ENCODE measurements around the gene SLC41A3. TPM values are rescaled to one million over a fixed set of nuclear protein-coding genes. Genes with fewer than 3 reads are reported as not detected.

The SLC41A3 gene
- total RNA-seq, result 10 to 100 TPM; 23.1 to 26.6 TPM

DNA sequence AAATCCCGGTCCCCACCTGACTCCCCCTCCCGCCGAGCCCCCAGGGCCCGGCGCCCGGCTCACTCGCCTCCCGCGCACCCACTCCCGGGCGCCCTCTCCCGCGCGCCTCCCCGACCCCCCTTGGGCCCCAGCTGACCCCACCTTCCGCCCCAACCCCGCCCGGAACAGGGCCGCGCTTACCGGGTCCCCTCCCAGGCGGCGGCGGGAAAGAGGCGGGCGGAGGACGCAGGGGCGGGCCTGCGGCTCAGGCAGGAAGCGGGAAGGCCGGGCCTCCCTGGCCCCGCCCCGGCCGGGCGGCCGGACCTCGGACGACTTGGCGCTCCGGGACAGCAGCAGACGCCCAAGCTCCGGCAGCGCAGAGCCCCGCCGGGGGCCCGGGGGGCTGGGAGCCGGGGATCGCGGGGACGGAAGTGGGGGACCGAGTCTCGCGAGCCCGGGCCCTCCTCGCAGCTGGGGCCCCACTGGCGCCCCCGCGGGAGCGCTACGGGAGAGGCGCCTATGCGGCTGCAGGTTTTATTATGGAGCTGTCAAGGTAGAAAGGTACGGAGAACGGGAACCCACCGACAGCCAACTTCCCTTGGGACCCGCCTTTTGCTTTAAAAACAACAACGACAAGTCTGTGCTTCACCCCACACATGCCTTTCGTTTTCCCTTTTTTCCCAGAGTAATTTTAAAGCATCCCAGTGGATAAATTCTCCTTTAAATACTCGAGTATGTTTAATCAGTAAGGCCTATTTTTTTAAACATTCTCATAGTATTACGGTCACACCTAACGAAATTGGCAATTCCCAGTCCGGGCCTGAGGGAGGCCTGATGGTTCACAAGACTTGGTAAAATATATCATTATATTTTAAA is at the start of gene SLC41A3:
Gene SLC41A3 (minus strand): TSS at position 212 of the 855 bp plus-strand sequence. CDS start 15,905 bp downstream, outside the sequence.
- Mint-ChIP-seq H3K27me3 (no peaks in the 10 kb centered on the region), H3K4me1 (peaks cover 24% of the 10 kb centered on the region), H3K36me3 (ENCODE audit: low read depth) (peaks cover 5% of the 10 kb centered on the region), H3K4me3 (peak within 1 kb of the TSS; percentile 92), H3K9me3 (ENCODE audit: low read depth) (peaks cover 2% of the 10 kb centered on the region), H3K27ac (peak within 1 kb of the TSS; percentile 96)
- ChIA-PET POLR2A (no interaction called here), CTCF (interaction anchor here (1.0 to 1.7 kb wide), 2 partner anchors 9 to 10 kb away, joined by 4 to 6 read pairs; no protein-coding TSS in a partner anchor)
- ATAC-seq (peak; percentile 92), DNase-seq (peak; percentile 93)
- intact Hi-C loops (cut with DNase I, micrococcal nuclease), result loop anchor here (1.0 to 10.0 kb wide), 13 partner anchors 92 to 1027 kb away; partner anchors contain the start of genes OSBPL11 (in 2 of the 2), ZXDC (in 2 of the 2), CHCHD6 (in 1 of the 2) and HEG1 (in 1 of the 2)

- Mint-ChIP-seq H3K4me1 (no peaks in the 10 kb centered on the region), H3K27me3 (peaks cover 6% of the 10 kb centered on the region), H3K36me3 (ENCODE audit: low read depth) (no peaks in the 10 kb centered on the region), H3K9me3 (ENCODE audit: low read depth) (no peaks in the 10 kb centered on the region), H3K4me3 (no peak overlapping the region), H3K27ac (no peak overlapping the region)
- POLR2A ChIA-PET, result no interaction called here
- CTCF ChIA-PET, result interaction anchor here (0.6 to 4.0 kb wide), 9 partner anchors 23 to 479 kb away, joined by 3 to 19 read pairs (median 3); no protein-coding TSS in a partner anchor
- no peak for DNase-seq
- ATAC-seq, result no peak
- intact Hi-C loops (cut with DNase I, micrococcal nuclease), result loop anchor here (1.0 kb wide), 2 partner anchors 65 to 256 kb away; no protein-coding TSS in a partner anchor
These were observed 49.7 kb upstream of the SLC41A3 start for GRCh38 chr3:126133606-126134005.

- DNase-seq (no peak), ATAC-seq (no peak)
- no peak overlapping the region for H3K27ac Mint-ChIP-seq
- no peaks in the 10 kb centered on the region for H3K9me3 Mint-ChIP-seq (ENCODE audit: low read depth)
- CTCF ChIA-PET, result interaction anchor here (0.6 to 4.0 kb wide), 9 partner anchors 16 to 413 kb away, joined by 3 to 19 read pairs (median 3); no protein-coding TSS in a partner anchor
- intact Hi-C loops (cut with DNase I, micrococcal nuclease), result no loop called here
- POLR2A ChIA-PET, result interaction anchor here (0.6 kb wide), 1 partner anchor 278 kb away, joined by 3 read pairs; no protein-coding TSS in a partner anchor
- H3K4me1 Mint-ChIP-seq, result no peaks in the 10 kb centered on the region
- H3K36me3 Mint-ChIP-seq (ENCODE audit: low read depth), result no peaks in the 10 kb centered on the region
- H3K27me3 Mint-ChIP-seq, result peaks cover 6% of the 10 kb centered on the region
- H3K4me3 Mint-ChIP-seq, result no peak overlapping the region
These were observed 49.0 kb upstream of the SLC41A3 start for GRCh38 chr3:126132751-126133511.

DNA sequence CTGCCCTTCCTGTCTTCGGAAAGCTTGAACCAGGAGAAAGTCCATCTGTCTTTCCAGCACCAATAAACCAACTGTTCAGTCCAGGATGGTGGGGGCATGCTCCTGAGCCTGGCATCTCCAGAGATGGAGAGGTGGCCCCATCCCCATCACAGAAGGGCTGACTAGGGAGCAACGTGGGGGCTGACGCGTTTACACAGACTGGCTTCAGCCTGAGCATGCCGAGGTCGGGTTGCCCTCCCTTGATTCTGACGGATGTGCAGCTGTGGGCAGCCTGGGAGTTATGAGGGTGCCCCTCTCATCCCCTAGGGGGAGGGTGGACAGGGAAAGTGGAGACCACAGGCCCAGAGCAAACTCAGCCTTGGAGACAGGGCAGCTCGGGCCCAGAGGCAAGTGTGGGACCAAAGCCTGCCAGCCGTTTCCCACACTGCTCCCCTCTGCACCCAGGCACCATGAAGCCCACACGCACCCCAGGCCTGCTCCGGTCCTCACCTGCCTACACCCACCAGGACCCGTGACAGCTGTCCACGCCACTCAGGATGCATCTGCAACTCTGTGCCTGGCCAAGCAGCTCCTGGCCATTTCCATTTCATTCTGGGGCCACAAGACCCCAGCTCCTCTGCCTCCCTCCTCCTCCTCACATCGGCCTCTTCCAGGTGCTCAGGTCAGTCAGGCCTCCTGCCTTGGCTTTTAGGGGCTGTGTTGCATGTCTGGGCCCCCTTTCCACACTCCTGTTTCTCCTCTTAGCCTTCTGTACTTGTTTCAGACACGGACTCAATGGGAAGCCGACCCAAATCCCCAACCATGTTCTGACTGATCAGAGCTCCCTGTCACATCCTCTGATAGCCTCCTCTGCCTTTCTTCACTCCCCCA is 48.2 kb upstream of the SLC41A3 start:
- CTCF ChIA-PET, result interaction anchor here (0.5 to 4.0 kb wide), 7 partner anchors 16 to 414 kb away, joined by 3 to 19 read pairs (median 3); no protein-coding TSS in a partner anchor
- H3K27ac Mint-ChIP-seq, result no peak overlapping the region
- peaks cover 5% of the 10 kb centered on the region for H3K27me3 Mint-ChIP-seq
- intact Hi-C loops (cut with DNase I, micrococcal nuclease), result no loop called here
- DNase-seq (no peak), ATAC-seq (no peak)
- no peak overlapping the region for H3K4me3 Mint-ChIP-seq
- no peaks in the 10 kb centered on the region for H3K36me3 Mint-ChIP-seq (ENCODE audit: low read depth)
- H3K4me1 Mint-ChIP-seq, result no peaks in the 10 kb centered on the region
- POLR2A ChIA-PET, result interaction anchor here (0.6 kb wide), 1 partner anchor 279 kb away, joined by 3 read pairs; no protein-coding TSS in a partner anchor
- H3K9me3 Mint-ChIP-seq (ENCODE audit: low read depth), result no peaks in the 10 kb centered on the region

- ATAC-seq, result no peak
- intact Hi-C loops (cut with DNase I, micrococcal nuclease), result no loop called here
These were observed 47.2 kb upstream of the SLC41A3 start for GRCh38 chr3:126130981-126131745.

DNA sequence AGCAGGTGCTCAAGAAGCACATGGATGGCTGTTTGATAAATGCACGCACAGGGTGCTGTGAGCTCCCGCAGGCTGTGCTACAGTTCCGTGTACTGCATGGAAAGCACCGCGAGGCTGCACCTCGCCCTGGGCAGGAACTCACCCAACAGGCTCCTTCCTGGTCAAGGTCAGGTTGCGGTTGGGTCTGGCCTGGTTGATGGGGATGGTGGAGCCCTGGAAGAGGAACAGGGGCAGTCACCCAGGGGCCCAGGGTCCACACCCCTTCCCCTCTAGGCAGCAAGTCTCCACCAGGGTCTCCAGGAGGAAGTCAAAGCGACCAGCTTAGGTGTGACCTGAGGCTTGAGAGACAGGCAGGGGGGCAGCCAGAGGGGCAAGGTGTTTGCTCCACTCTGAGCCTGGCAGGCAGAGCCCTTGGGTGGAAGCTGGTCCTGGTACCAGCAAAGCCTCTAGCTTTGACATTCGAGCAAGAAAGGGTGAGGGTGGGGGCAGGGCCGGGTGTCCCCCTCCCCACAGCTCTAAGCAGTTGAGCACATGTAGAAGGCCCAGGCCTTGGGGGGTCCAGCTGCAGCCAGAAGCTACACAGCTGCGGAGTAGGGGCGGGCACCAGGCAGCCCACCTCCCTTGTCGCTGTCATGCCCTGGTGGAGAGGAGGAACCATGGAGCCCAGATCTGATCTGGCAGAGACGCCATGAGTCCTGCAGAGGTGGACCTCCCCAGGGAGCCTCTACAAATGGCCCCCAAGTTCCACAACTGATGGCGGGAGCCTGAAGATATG is 46.3 kb upstream of the SLC41A3 start:
- ATAC-seq (no peak), DNase-seq (no peak)
- peaks cover 4% of the 10 kb centered on the region for H3K27me3 Mint-ChIP-seq
- no peaks in the 10 kb centered on the region for H3K4me1 Mint-ChIP-seq
- intact Hi-C loops (cut with DNase I, micrococcal nuclease), result no loop called here
- H3K9me3 Mint-ChIP-seq (ENCODE audit: low read depth), result no peaks in the 10 kb centered on the region
- no peak overlapping the region for H3K27ac Mint-ChIP-seq
- no peaks in the 10 kb centered on the region for H3K36me3 Mint-ChIP-seq (ENCODE audit: low read depth)
- ChIA-PET POLR2A (no interaction called here), CTCF (no interaction called here)
- H3K4me3 Mint-ChIP-seq, result no peak overlapping the region

More at GRCh38 chr3:126130981-126131745, 47.2 kb upstream of the SLC41A3 start:
- no peak overlapping the region for H3K4me3 Mint-ChIP-seq
- H3K27ac Mint-ChIP-seq, result no peak overlapping the region
- H3K9me3 Mint-ChIP-seq (ENCODE audit: low read depth), result no peaks in the 10 kb centered on the region
- POLR2A ChIA-PET, result no interaction called here
- H3K36me3 Mint-ChIP-seq (ENCODE audit: low read depth), result no peaks in the 10 kb centered on the region
- DNase-seq, result no peak
- H3K4me1 Mint-ChIP-seq, result no peaks in the 10 kb centered on the region
- H3K27me3 Mint-ChIP-seq, result peaks cover 4% of the 10 kb centered on the region
- CTCF ChIA-PET, result interaction anchor here (0.5 kb wide), 1 partner anchor 17 kb away, joined by 3 read pairs; no protein-coding TSS in a partner anchor

- Mint-ChIP-seq H3K4me1 (no peaks in the 10 kb centered on the region), H3K36me3 (ENCODE audit: low read depth) (no peaks in the 10 kb centered on the region), H3K27ac (no peak overlapping the region), H3K9me3 (ENCODE audit: low read depth) (no peaks in the 10 kb centered on the region), H3K27me3 (peaks cover 4% of the 10 kb centered on the region), H3K4me3 (no peak overlapping the region)
- CTCF ChIA-PET, result interaction anchor here (0.7 kb wide), 1 partner anchor 1518 kb away, joined by 3 read pairs; no protein-coding TSS in a partner anchor
- POLR2A ChIA-PET, result no interaction called here
- DNase-seq, result no peak
- intact Hi-C loops (cut with DNase I, micrococcal nuclease), result no loop called here
- ATAC-seq, result no peak
These were observed 45.5 kb upstream of the SLC41A3 start for GRCh38 chr3:126129398-126129891.

DNA sequence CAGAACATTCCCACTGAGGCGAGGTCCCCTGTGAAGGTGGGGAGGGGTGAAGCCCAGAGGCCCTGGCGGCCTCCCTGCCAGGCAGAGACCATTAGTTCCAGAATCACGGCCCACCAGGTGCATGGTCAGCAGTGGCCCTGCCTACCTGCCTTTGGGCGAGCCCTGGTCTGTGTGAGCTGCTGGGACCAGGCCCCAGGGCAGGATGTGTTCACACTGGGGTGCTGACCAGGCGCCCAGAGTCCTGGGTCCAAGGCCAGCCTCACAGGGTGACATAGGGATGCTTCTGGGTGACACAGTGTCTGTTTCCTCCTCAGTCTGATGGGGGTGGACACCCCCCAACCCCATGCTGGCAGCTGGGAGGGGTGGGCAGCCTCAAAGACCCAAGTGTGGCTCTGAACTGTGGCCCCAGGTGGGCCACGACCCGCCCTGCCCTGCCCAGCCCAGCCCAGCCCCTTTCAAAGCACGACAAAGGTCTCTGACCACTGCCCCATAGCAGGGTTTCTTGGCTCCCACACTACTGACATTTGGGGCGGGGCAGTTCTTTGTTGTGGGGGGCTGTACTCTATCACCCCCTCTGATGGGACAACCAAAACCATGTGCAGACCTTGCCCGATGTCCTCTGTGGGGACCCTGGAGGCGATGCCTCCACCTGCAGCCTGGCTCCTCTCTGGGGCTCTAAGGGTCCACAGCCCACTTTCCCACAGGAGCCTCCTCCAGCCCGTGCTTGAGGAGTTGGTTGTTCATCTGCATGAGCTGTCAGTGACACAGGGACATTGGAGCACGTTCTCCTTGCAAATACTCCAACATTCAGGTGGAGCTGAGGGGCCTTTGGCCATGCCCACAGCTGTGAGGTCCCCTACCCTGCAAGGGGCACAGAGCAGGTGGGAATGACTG is 44.8 kb upstream of the SLC41A3 start:
- DNase-seq (no peak), ATAC-seq (no peak)
- Mint-ChIP-seq H3K4me3 (no peak overlapping the region), H3K9me3 (ENCODE audit: low read depth) (no peaks in the 10 kb centered on the region), H3K27ac (no peak overlapping the region), H3K4me1 (no peaks in the 10 kb centered on the region), H3K36me3 (ENCODE audit: low read depth) (no peaks in the 10 kb centered on the region), H3K27me3 (peaks cover 2% of the 10 kb centered on the region)
- POLR2A ChIA-PET, result no interaction called here
- CTCF ChIA-PET, result interaction anchor here (0.7 kb wide), 1 partner anchor 1519 kb away, joined by 3 read pairs; no protein-coding TSS in a partner anchor
- intact Hi-C loops (cut with DNase I, micrococcal nuclease), result no loop called here

DNA sequence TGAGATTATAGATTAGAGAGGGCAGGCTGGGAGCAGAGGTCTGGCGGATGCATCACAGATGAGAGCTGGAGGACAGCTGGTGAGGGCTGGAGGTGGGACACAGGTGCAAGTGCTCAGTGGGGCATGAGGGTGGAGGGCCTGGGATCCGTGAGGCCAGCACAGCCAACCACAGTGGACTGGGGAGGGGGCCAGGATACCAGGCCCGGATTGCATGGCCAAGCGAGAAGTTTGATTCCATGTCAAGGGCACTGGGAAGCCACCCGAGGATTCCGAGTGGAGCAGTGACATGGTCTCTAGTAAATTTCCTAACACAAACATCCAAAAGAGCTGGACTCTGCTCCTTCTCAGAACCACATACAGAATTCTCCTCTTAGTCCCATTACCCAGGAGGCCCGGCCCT is 44.0 kb upstream of the SLC41A3 start:
- intact Hi-C loops (cut with DNase I, micrococcal nuclease), result no loop called here
- Mint-ChIP-seq H3K4me3 (no peak overlapping the region), H3K27me3 (peaks cover 2% of the 10 kb centered on the region)

More for the DNA sequence above, 44.0 kb upstream of the SLC41A3 start:
- Mint-ChIP-seq H3K27ac (no peak overlapping the region), H3K9me3 (ENCODE audit: low read depth) (no peaks in the 10 kb centered on the region), H3K36me3 (ENCODE audit: low read depth) (no peaks in the 10 kb centered on the region), H3K4me1 (no peaks in the 10 kb centered on the region)
- no peak for DNase-seq
- ChIA-PET POLR2A (no interaction called here), CTCF (no interaction called here)
- no peak for ATAC-seq

All from activated CD4-positive, alpha-beta T cell treated with anti-CD3 and anti-CD28 coated beads for 36 hours (primary cell).